ENCODE data around the gene TAF4.

Gene TAF4

GRCh38 chr20:62052336-62052841 lies 13.3 kb downstream of the TAF4 start:
- H3K4me3 ChIP-seq (ENCODE audit: low read depth in 1 of 5, low read length in 5 of 5): no peak overlapping the region
- peaks cover 0 to 22% (median 5%) of the 10 kb centered on the region in 5 donors for H3K36me3 ChIP-seq (ENCODE audit: control insufficient read depth in 5 of 5, insufficient read depth in 5 of 5, low read length in 5 of 5)
- H3K27ac ChIP-seq (ENCODE audit: low read depth, low read length): no peak overlapping the region
- peaks cover 0 to 15% (median 7%) of the 10 kb centered on the region in 5 donors for H3K4me1 ChIP-seq (ENCODE audit: control insufficient read depth in 5 of 5, insufficient read depth in 5 of 5, low read length in 5 of 5)
- H3K9ac ChIP-seq (ENCODE audit: low read length in 5 of 5): no peak overlapping the region
- H3K9me3 ChIP-seq (ENCODE audit: control insufficient read depth in 5 of 5, low read length in 5 of 5): no peaks in the 10 kb centered on the region
- no peaks in the 10 kb centered on the region for H3K27me3 ChIP-seq (ENCODE audit: control insufficient read depth in 5 of 5, insufficient read depth in 4 of 5, low read length in 5 of 5)

DNA sequence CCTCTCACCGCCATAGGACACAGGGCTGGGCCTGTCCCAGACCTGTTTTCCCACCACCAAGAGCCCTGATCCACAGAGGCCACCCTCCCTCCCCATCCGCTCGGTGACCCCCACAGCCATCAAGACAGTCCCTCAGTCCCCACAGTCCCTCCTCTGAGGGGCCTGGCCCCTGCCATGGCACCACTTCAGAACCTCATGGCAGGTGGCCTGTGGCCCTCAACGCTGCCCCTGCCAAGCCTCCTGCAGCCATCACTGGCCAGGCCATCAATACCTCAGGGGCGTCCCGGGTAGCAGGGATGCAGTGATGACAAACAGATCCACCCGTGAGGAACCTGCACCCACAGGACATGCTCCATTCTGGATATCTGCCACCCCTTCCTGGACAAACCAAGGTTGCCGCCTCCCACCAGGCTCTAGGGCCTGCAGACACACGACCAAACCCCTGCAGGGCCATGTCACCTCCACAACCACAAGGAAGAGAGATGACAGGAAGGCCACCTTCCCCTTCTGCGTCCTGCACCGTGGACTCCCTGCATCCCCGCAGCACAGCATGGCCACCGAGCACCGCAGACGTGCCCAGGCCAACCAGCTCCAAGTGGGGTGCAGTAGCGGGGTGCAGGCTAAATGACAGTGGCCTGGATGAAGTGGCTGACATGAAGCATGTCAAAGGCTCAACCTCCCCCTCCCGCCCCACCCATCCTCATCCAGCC lies 14.0 kb downstream of the TAF4 start:
- H3K36me3 ChIP-seq (ENCODE audit: control insufficient read depth in 5 of 5, insufficient read depth in 5 of 5, low read length in 5 of 5): peaks cover 0 to 22% (median 5%) of the 10 kb centered on the region in 5 donors
- H3K4me1 ChIP-seq (ENCODE audit: control insufficient read depth in 5 of 5, insufficient read depth in 5 of 5, low read length in 5 of 5): peaks cover 0 to 15% (median 7%) of the 10 kb centered on the region in 5 donors
- no peaks in the 10 kb centered on the region for H3K9me3 ChIP-seq (ENCODE audit: control insufficient read depth in 5 of 5, low read length in 5 of 5)
- no peak overlapping the region for H3K27ac ChIP-seq (ENCODE audit: low read depth, low read length)
- H3K9ac ChIP-seq (ENCODE audit: low read length in 5 of 5): no peak overlapping the region
- H3K4me3 ChIP-seq (ENCODE audit: low read depth in 1 of 5, low read length in 5 of 5): no peak overlapping the region
- no peaks in the 10 kb centered on the region for H3K27me3 ChIP-seq (ENCODE audit: control insufficient read depth in 5 of 5, insufficient read depth in 4 of 5, low read length in 5 of 5)

DNA sequence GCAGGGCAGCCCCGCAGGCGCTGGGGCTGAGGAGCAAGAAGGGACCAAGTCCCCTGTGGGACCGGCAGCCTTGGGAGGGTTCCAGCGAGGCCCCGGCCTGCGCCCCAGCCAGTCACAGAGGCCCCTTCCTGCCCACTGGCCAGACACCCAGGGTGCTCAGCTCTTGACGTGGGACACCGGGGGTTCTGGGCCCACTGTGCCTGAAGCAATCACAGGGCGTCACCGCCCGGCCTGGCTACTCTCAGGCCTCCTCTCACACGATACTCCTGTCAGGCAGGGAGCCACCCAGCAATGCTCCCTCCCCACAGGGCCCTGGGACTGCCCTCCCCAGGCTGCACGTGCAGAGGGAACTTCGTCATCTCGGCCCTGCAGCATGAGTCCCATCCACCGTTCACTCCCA lies 14.5 kb downstream of the TAF4 start:
- H3K4me1 ChIP-seq (ENCODE audit: control insufficient read depth in 5 of 5, insufficient read depth in 5 of 5, low read length in 5 of 5): peaks cover 0 to 16% (median 7%) of the 10 kb centered on the region in 5 donors
- no peak overlapping the region for H3K27ac ChIP-seq (ENCODE audit: low read depth, low read length)
- no peaks in the 10 kb centered on the region for H3K27me3 ChIP-seq (ENCODE audit: control insufficient read depth in 5 of 5, insufficient read depth in 4 of 5, low read length in 5 of 5)
- no peak overlapping the region for H3K9ac ChIP-seq (ENCODE audit: low read length in 5 of 5)
- peaks cover 0 to 22% (median 5%) of the 10 kb centered on the region in 5 donors for H3K36me3 ChIP-seq (ENCODE audit: control insufficient read depth in 5 of 5, insufficient read depth in 5 of 5, low read length in 5 of 5)
- H3K4me3 ChIP-seq (ENCODE audit: low read depth in 1 of 5, low read length in 5 of 5): no peak overlapping the region
- no peaks in the 10 kb centered on the region for H3K9me3 ChIP-seq (ENCODE audit: control insufficient read depth in 5 of 5, low read length in 5 of 5)

- H3K36me3 ChIP-seq (ENCODE audit: control insufficient read depth in 5 of 5, insufficient read depth in 5 of 5, low read length in 5 of 5): peaks cover 0 to 22% (median 5%) of the 10 kb centered on the region in 5 donors
- H3K4me3 ChIP-seq (ENCODE audit: low read depth in 1 of 5, low read length in 5 of 5): no peak overlapping the region
- H3K4me1 ChIP-seq (ENCODE audit: control insufficient read depth in 5 of 5, insufficient read depth in 5 of 5, low read length in 5 of 5): peaks cover 0 to 23% (median 7%) of the 10 kb centered on the region in 5 donors
- no peak overlapping the region for H3K27ac ChIP-seq (ENCODE audit: low read depth, low read length)
- no peaks in the 10 kb centered on the region for H3K9me3 ChIP-seq (ENCODE audit: control insufficient read depth in 5 of 5, low read length in 5 of 5)
- no peaks in the 10 kb centered on the region for H3K27me3 ChIP-seq (ENCODE audit: control insufficient read depth in 5 of 5, insufficient read depth in 4 of 5, low read length in 5 of 5)
- H3K9ac ChIP-seq (ENCODE audit: low read length in 5 of 5): no peak overlapping the region
These were observed 15.2 kb downstream of the TAF4 start for GRCh38 chr20:62050166-62051120.

GRCh38 chr20:62049342-62050165 lies 16.1 kb downstream of the TAF4 start:
- H3K4me3 ChIP-seq (ENCODE audit: low read depth in 1 of 5, low read length in 5 of 5): no peak overlapping the region
- no peak overlapping the region for H3K27ac ChIP-seq (ENCODE audit: low read depth, low read length)
- H3K27me3 ChIP-seq (ENCODE audit: control insufficient read depth in 5 of 5, insufficient read depth in 4 of 5, low read length in 5 of 5): no peaks in the 10 kb centered on the region
- no peak overlapping the region for H3K9ac ChIP-seq (ENCODE audit: low read length in 5 of 5)
- peaks cover 2 to 28% (median 12%) of the 10 kb centered on the region in 5 donors for H3K4me1 ChIP-seq (ENCODE audit: control insufficient read depth in 5 of 5, insufficient read depth in 5 of 5, low read length in 5 of 5)
- no peaks in the 10 kb centered on the region for H3K9me3 ChIP-seq (ENCODE audit: control insufficient read depth in 5 of 5, low read length in 5 of 5)
- peaks cover 0 to 22% (median 5%) of the 10 kb centered on the region in 5 donors for H3K36me3 ChIP-seq (ENCODE audit: control insufficient read depth in 5 of 5, insufficient read depth in 5 of 5, low read length in 5 of 5)

- H3K4me1 ChIP-seq (ENCODE audit: control insufficient read depth in 5 of 5, insufficient read depth in 5 of 5, low read length in 5 of 5): peaks cover 2 to 28% (median 13%) of the 10 kb centered on the region in 5 donors
- no peak overlapping the region for H3K9ac ChIP-seq (ENCODE audit: low read length in 5 of 5)
- H3K9me3 ChIP-seq (ENCODE audit: control insufficient read depth in 5 of 5, low read length in 5 of 5): no peaks in the 10 kb centered on the region
- H3K4me3 ChIP-seq (ENCODE audit: low read depth in 1 of 5, low read length in 5 of 5): no peak overlapping the region
- no peak overlapping the region for H3K27ac ChIP-seq (ENCODE audit: low read depth, low read length)
- H3K27me3 ChIP-seq (ENCODE audit: control insufficient read depth in 5 of 5, insufficient read depth in 4 of 5, low read length in 5 of 5): no peaks in the 10 kb centered on the region
- H3K36me3 ChIP-seq (ENCODE audit: control insufficient read depth in 5 of 5, insufficient read depth in 5 of 5, low read length in 5 of 5): peaks cover 0 to 16% (median 5%) of the 10 kb centered on the region in 5 donors
These were observed 16.8 kb downstream of the TAF4 start for GRCh38 chr20:62048821-62049291.

DNA sequence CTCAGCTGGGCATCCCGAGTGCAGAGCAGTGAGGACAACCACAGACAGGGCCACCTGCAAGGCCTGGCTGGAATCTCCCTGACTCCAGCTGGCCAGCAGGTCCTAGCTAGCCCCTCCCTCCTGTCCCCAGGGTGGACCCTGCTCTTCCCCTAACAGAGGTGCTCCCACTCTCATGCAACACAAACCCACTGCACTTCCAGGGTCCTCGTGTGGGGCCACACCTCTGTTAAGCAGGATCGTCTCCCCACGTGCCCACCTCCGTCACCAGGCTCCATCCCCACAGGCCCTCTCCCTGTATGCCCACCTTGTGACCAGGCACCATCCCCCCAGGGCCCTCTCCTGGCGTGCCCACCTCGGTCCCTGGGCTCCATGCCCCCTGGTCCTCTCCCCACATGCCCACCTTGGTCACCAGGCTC lies 17.3 kb downstream of the TAF4 start:
- Histone ChIP-seq H3K36me3 (ENCODE audit: control insufficient read depth in 5 of 5, insufficient read depth in 5 of 5, low read length in 5 of 5) (peaks cover 0 to 11% (median 3%) of the 10 kb centered on the region in 5 donors), H3K27me3 (ENCODE audit: control insufficient read depth in 5 of 5, insufficient read depth in 4 of 5, low read length in 5 of 5) (no peaks in the 10 kb centered on the region), H3K9me3 (ENCODE audit: control insufficient read depth in 5 of 5, low read length in 5 of 5) (no peaks in the 10 kb centered on the region), H3K9ac (ENCODE audit: low read length in 5 of 5) (no peak overlapping the region), H3K4me3 (ENCODE audit: low read depth in 1 of 5, low read length in 5 of 5) (no peak overlapping the region), H3K27ac (ENCODE audit: low read depth, low read length) (no peak overlapping the region), H3K4me1 (ENCODE audit: control insufficient read depth in 5 of 5, insufficient read depth in 5 of 5, low read length in 5 of 5) (peaks cover 2 to 29% (median 13%) of the 10 kb centered on the region in 5 donors)

GRCh38 chr20:62047666-62048345 lies 17.9 kb downstream of the TAF4 start:
- peaks cover 2 to 34% (median 16%) of the 10 kb centered on the region in 5 donors for H3K4me1 ChIP-seq (ENCODE audit: control insufficient read depth in 5 of 5, insufficient read depth in 5 of 5, low read length in 5 of 5)
- H3K9ac ChIP-seq (ENCODE audit: low read length in 5 of 5): no peak overlapping the region
- no peaks in the 10 kb centered on the region for H3K9me3 ChIP-seq (ENCODE audit: control insufficient read depth in 5 of 5, low read length in 5 of 5)
- H3K27ac ChIP-seq (ENCODE audit: low read depth, low read length): no peak overlapping the region
- no peak overlapping the region for H3K4me3 ChIP-seq (ENCODE audit: low read depth in 1 of 5, low read length in 5 of 5)
- no peaks in the 10 kb centered on the region for H3K27me3 ChIP-seq (ENCODE audit: control insufficient read depth in 5 of 5, insufficient read depth in 4 of 5, low read length in 5 of 5)
- peaks cover 0 to 5% (median 0%) of the 10 kb centered on the region in 5 donors for H3K36me3 ChIP-seq (ENCODE audit: control insufficient read depth in 5 of 5, insufficient read depth in 5 of 5, low read length in 5 of 5)

DNA sequence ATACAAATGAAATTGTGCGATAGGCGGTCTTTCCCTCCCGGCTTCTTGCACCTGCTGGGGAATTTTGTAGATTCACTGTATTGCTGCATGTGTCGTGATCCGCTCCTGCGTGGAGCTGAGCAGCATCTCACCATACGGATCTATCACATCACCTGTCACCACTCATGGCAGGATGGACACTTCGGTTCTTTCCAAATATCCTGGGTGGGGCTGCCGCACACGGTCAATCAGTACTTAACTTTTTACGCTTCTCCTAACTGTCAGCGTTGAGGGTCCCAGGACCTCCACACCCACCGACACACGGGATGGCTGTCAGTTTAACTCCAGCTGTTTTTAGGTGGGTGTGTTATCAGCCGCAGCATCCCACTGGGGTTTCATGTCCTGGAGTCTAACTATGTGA lies 19.2 kb downstream of the TAF4 start:
- Histone ChIP-seq H3K27ac (ENCODE audit: low read depth, low read length) (no peak overlapping the region), H3K9me3 (ENCODE audit: control insufficient read depth in 5 of 5, low read length in 5 of 5) (no peaks in the 10 kb centered on the region), H3K4me3 (ENCODE audit: low read depth in 1 of 5, low read length in 5 of 5) (no peak overlapping the region), H3K9ac (ENCODE audit: low read length in 5 of 5) (no peak overlapping the region), H3K27me3 (ENCODE audit: control insufficient read depth in 5 of 5, insufficient read depth in 4 of 5, low read length in 5 of 5) (no peaks in the 10 kb centered on the region), H3K36me3 (ENCODE audit: control insufficient read depth in 5 of 5, insufficient read depth in 5 of 5, low read length in 5 of 5) (peaks cover 0 to 5% (median 0%) of the 10 kb centered on the region in 5 donors), H3K4me1 (ENCODE audit: control insufficient read depth in 5 of 5, insufficient read depth in 5 of 5, low read length in 5 of 5) (peaks cover 2 to 29% (median 14%) of the 10 kb centered on the region in 5 donors)

Data from subcutaneous abdominal adipose tissue (tissue), 5 donors.